Measurements from ENCODE around the gene FBXL3. TPM values are rescaled to one million over a fixed set of nuclear protein-coding genes. Genes with fewer than 3 reads are reported as not detected.

Gene FBXL3
- total RNA-seq, 1 experiment from 2014 or later: 37.7 TPM

Other genes starting within 250 kb of the FBXL3 start
- gene KCTD12, start 140.8 kb downstream of the FBXL3 start, total RNA-seq (2014; rRNA removed; shearing (Covaris generic)): 0.78 and 0.79 TPM in 2 replicates
- not detected in 2 replicates for gene ACOD1, start 78.6 kb downstream of the FBXL3 start, total RNA-seq (2014; rRNA removed; shearing (Covaris generic))
- 18.7 and 24.9 TPM in 2 replicates for gene CLN5, start 35.1 kb downstream of the FBXL3 start, total RNA-seq (2014; rRNA removed; shearing (Covaris generic))